Esophagus squamous epithelium (tissue), 4 donors: ENCODE results near the gene GRIK4.

Experiments
- POLR2A ChIP-seq, 4 donors: fragments of 450-650 bp; IDR thresholded peaks; one replicate each; pipeline ENCODE4 v1.6.1; 2017; ENCODE audit warnings: antibody characterized with exemption in 4 of 4, mild to moderate bottlenecking in 4 of 4, moderate library complexity in 3 of 4
- TF ChIP-seq, protein P1 (sequence below), 6 experiments: fragments of 450-650 bp in 4 of 6; fragments of 200-600 bp in 2 of 6; sonication (generic) in 2 of 6; IDR thresholded peaks; one replicate each; pipeline ENCODE4 v1.5.1; 2016 to 2019; ENCODE audit warnings: antibody characterized with exemption in 6 of 6, mild to moderate bottlenecking in 4 of 6, moderate library complexity in 4 of 6

GRCh38 chr11:120853435-120853834, 341.9 kb downstream of the GRIK4 start:
- TF ChIP-seq, protein P1, sequence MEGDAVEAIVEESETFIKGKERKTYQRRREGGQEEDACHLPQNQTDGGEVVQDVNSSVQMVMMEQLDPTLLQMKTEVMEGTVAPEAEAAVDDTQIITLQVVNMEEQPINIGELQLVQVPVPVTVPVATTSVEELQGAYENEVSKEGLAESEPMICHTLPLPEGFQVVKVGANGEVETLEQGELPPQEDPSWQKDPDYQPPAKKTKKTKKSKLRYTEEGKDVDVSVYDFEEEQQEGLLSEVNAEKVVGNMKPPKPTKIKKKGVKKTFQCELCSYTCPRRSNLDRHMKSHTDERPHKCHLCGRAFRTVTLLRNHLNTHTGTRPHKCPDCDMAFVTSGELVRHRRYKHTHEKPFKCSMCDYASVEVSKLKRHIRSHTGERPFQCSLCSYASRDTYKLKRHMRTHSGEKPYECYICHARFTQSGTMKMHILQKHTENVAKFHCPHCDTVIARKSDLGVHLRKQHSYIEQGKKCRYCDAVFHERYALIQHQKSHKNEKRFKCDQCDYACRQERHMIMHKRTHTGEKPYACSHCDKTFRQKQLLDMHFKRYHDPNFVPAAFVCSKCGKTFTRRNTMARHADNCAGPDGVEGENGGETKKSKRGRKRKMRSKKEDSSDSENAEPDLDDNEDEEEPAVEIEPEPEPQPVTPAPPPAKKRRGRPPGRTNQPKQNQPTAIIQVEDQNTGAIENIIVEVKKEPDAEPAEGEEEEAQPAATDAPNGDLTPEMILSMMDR (IDR thresholded peaks at IDR 0.05), result no peak
- TF ChIP-seq POLR2A (IDR thresholded peaks at IDR 0.05), result no peak
